Fibroblast of upper back skin (primary cell): Measurements from ENCODE around the gene RPS6KA2.

Experiments used
- DNase-seq: peaks from one replicate; pipeline ENCODE4 v3.0.0-alpha.2; 2013

The RPS6KA2 gene

GRCh38 chr6:166462461-166463135 lies 164.5 kb downstream of the RPS6KA2 start:
- DNase-seq = no peak

GRCh38 chr6:166461821-166462460 lies 165.1 kb downstream of the RPS6KA2 start:
- DNase-seq = no peak

GRCh38 chr6:166460473-166461437 lies 166.3 kb downstream of the RPS6KA2 start:
- peak; percentile 12 for DNase-seq

DNA sequence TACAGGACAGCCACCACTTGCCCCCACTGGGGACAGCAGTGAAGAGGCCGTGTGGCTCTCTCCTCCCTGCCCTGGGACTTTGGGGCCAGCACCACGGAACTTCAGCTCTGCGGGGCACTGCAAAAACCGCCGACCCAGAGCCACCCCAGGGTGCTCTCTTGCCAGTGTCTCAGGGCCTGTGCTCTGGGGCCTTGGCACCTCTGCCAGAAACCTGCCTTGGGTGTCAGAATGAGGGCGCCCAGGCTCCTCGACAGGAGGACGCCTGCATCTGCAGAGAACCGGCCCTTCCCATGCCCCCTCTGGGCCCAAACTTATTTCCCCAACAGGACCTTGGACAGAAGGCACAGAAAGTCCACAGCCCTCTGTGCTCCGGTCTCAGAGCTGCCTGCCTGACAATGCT lies 167.1 kb downstream of the RPS6KA2 start:
- DNase-seq = no peak

DNA sequence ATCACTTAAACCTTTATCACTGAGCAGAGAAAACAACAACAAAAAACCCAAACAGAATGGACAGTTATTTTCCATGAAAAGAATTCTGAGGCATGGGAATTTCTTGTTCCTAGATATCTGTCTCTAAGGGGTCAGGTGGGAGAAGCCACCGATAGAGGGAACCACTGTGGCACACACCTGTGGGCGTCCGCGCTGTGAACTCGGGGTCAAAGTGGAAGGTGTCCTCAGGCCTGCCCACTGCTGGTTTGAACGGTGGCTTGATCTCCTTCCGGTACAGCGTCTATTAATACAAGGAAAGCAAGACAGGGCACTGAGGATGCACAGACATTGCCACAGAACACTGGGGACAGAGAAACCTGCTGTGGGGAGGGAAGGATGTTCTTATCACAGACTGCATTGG lies 167.8 kb downstream of the RPS6KA2 start:
- no peak for DNase-seq

GRCh38 chr6:166456395-166457156 lies 170.5 kb downstream of the RPS6KA2 start:
- peak; percentile 33 for DNase-seq

- DNase-seq = no peak
Measured at GRCh38 chr6:166454692-166455515, 172.1 kb downstream of the RPS6KA2 start.

- DNase-seq = no peak
Measured at GRCh38 chr6:166453651-166454050, 173.4 kb downstream of the RPS6KA2 start.

GRCh38 chr6:166450167-166450873 lies 176.7 kb downstream of the RPS6KA2 start:
- no peak for DNase-seq

DNA sequence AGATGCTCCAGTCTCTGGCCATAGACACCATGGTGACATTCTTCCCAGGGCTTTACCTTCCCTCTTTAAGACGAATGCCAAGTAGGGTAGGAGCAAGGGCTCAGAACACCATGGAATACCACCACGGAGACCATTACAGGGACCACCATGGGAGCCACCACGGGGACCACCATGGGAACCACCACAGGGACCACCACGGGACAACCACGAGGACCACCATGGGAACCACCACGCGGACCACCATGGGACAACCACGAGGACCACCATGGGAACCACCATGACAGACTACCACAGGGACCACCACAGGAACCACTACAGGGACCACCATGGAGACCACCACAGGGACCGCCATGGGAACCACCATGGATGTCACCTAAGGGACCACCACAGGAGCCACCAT lies 177.4 kb downstream of the RPS6KA2 start:
- DNase-seq = no peak

DNA sequence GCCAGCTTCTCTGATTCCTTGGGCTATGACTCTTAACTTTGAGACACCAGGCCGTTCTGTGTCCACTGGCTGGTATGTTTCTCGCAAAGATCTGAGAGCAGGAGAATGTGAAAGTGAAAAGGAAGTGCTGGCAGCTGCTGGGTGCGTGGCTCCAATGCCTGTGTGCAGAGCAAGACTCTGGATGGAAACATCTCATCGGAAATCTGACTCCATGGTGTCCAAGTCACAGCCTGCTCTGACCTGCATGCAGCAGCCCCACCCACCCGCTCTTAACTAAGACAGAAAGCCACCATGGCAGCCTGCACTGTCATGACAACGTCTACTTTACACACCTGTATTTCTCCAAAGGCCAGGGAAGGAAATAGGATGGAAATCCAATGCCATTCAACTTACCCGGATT lies 178.0 kb downstream of the RPS6KA2 start:
- no peak for DNase-seq

DNA sequence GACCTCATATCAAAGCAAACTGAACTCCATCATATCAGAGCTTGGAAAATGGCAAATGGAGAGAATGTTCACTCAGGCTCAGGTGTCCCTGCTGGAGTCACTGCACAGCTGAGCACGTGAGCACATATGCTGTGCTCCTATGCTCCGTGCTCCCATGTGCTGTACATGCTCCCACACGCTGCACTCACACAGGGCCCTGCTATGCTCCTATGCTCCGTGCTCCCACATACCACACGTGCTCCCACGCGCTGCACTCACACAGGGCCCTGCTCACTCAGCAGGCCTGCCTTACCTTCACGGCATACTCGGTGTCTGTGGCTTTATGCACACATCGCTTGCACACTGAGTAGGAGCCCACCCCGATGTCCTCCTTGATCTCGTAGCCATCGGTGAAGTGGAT lies 178.6 kb downstream of the RPS6KA2 start:
- DNase-seq = no peak

DNA sequence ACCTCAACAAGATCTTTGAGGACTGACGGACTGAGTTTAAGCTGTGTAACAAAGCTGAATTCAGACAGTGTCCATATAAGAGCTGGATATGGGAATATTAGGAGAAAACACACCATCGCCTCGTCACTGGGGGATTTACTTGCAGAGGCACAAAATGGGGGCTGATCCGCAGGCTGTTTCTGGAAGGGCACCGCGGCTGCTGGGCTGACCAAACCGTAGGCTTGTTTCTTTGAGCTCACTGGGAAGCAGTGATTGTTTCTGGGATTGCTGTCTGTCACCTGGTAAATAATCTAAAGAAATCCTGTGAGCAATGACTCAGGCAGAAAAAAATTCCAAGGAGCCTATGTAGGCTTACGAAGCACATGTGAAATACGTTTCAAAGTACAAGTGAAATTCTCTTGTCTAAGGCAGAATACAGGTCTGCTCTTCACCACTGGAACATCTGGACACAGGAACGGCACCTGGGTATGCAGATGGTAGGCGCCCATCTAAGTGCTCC lies 180.4 kb downstream of the RPS6KA2 start:
- DNase-seq = no peak

DNA sequence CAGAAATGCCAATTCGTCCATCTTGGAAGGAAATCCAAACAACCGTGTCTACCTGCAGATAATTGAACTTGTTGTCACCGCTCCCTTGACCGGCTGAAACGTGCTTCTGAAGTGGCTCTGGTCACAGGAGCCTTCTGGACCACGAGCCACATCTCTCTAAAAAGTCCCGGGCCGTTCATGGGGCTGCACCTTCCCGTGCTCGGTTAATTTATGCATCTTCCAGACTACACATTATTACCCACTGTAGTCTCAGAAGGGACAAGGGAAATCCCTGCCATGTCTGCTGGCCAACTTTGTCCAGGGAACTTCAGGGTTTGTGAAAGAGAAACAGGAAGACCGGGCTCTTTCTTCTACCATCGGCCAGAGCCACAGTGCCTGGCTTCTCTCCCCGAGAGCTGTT lies 180.9 kb downstream of the RPS6KA2 start:
- DNase-seq = no peak

DNA sequence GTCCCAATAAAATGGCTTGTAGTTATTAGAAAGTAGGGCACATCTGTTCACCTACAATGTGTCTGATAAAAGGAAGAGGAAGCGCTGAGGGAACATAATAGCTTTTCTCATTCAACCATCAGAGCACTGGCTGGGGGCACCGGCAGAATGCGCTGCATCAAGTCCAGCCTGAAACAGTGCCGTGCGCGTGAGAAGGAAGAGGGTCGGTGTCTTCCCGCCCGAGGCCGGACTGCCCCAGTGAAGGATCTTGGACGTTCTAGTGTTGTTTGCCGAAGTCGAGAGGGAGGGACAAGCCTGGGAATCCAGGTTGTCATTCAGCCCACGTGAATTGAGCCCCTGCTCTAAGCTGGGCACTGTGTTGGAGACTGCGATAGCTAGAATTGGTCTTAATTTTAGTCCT lies 182.6 kb downstream of the RPS6KA2 start:
- DNase-seq = no peak

GRCh38 chr6:166443166-166443565 lies 183.9 kb downstream of the RPS6KA2 start:
- no peak for DNase-seq

DNA sequence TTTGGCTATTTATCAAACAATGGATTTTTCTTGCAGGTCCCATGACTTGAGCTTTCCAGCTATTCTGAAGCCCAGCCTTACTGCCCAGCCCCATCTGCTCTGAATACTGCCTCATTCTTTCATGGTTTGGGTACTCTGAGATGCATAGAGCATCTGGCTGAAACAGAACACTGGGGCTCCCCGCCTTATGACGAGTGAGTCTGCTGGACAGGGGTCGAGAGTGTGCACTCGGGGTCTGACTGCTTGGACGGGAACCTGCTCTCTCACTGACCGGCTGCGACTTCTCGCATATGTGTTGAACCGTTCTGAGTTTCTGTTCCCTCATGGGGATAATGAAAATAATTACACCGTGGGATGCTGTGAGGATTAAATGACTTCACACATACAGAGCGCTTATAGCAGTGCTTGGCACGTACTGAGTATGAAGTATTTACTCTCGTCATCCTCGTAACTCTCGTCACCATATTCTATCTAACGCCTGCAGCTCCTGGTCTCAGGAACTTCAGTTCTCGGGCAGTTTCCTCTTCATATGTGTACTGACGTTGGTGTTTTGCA lies 184.8 kb downstream of the RPS6KA2 start:
- DNase-seq = no peak

GRCh38 chr6:166441325-166442078 lies 185.5 kb downstream of the RPS6KA2 start:
- DNase-seq = no peak

- no peak for DNase-seq
Measured at GRCh38 chr6:166440729-166441128, 186.3 kb downstream of the RPS6KA2 start.

- DNase-seq = no peak
Measured at GRCh38 chr6:166440106-166440505, 186.9 kb downstream of the RPS6KA2 start.
